Fibroblast of mammary gland (primary cell): ENCODE results near the gene ANKRD24.
"Not testable (repeated sequence)": the region's sequence is repeated elsewhere in the genome, so short reads cannot be mapped to it uniquely, and the experiment has no call there.

Experiments used
- DNase-seq: peaks from one replicate; pipeline ENCODE4 v3.0.0-alpha.2; 2010; ENCODE audit warnings: low read depth
- H3K4me3 ChIP-seq: 2 replicates; pipeline ENCODE4 v1.5.1; 2011; ENCODE audit warnings: low read depth, mild to moderate bottlenecking, low read length, moderate library complexity; ENCODE audit not compliant: control insufficient read depth
- CTCF ChIP-seq: conservative IDR thresholded peaks from 2 replicates; pipeline ENCODE4 v1.5.1; 2011; ENCODE audit warnings: low read depth, low read length, inconsistent platforms; ENCODE audit not compliant: control insufficient read depth, insufficient read depth

ANKRD24 gene

GRCh38 chr19:4213116-4213515, 30.6 kb downstream of the ANKRD24 start:
- no peak overlapping the region for H3K4me3 ChIP-seq
- no peak for TF ChIP-seq CTCF
- DNase-seq: no peak

DNA sequence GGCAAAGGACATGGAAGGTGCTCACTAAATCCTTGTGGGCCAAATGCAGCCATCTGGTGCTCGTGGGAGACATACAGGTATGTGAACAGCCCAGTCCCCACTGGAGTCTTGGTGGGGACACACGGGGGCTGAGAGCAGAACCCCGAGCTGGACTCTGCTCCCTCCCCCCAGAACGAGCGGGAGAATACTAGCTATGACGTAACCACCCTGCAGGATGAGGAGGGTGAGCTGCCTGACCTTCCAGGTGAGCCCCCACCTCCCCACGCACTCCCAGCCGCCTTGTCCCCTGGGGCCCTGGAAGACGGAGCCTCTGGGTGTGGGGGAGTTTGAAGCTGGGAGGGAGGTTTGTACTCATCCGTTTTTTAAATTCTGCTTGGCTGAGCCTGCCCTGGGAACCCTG, 33.3 kb downstream of the ANKRD24 start:
- TF ChIP-seq CTCF: no peak
- no peak for DNase-seq
- no peak overlapping the region for H3K4me3 ChIP-seq

- no peak for DNase-seq
- no peak for TF ChIP-seq CTCF
Measured at GRCh38 chr19:4216846-4217245, 34.4 kb downstream of the ANKRD24 start.

DNA sequence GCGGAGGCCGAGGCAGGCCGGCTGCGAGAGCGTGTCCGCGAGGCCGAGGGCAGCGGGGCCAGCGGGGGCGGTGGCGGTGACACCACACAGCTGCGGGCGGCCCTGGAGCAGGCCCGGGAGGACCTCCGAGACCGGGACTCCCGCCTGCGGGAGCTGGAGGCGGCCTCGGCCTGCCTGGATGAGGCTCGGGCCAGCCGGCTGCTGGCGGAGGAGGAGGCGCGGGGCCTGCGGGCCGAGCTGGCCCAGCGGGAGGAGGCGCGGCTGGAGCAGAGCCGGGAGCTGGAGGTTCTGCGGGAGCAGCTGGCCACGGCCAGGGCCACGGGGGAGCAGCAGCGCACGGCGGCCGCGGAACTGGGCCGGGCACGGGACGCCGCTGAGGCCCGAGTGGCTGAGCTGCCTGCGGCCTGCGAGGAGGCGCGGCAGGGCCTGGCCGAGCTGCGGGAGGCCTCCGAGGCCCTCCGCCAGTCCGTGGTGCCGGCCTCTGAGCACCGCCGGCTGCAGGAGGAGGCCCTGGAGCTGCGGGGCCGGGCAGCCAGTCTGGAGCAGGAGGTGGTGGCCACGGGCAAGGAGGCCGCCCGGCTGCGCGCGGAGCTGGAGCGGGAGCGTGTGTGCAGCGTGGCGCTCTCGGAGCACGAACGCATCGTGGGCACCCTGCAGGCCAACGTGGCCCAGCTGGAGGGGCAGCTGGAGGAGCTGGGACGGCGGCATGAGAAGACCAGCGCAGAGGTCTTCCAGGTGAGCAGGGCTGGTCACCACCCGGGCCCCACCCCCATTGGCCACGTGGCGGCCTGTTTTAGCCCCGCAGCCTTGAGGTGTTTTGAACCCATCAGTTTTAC, 35.2 kb downstream of the ANKRD24 start:
- TF ChIP-seq CTCF: no peak
- H3K4me3 ChIP-seq: no peak overlapping the region
- no peak for DNase-seq

More at GRCh38 chr19:4216846-4217245, 34.4 kb downstream of the ANKRD24 start:
- no peak overlapping the region for H3K4me3 ChIP-seq

DNA sequence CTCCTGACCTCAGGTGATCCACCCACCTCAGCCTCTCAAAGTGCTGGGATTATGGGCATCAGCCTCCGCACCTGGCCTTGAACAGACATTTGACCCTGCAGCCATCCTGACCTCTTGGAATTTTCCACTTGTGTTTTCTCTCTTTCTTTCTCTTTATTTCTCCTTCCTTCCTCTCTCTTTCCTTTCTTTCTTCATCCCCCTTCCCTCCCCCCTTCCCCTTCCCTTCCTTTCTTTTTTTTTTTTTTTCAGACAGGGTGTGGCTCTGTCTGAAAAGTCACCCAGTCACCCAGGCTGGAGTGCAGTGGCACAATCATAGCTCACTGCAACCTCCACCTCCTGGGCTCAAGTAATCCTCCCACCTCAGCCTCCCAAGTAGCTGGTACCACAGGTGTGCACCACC, 36.0 kb downstream of the ANKRD24 start:
- H3K4me3 ChIP-seq, DNase-seq: not testable (repeated sequence)

GRCh38 chr19:4220188-4220587, 37.7 kb downstream of the ANKRD24 start:
- no peak for DNase-seq
- no peak overlapping the region for H3K4me3 ChIP-seq
- no peak for TF ChIP-seq CTCF

DNA sequence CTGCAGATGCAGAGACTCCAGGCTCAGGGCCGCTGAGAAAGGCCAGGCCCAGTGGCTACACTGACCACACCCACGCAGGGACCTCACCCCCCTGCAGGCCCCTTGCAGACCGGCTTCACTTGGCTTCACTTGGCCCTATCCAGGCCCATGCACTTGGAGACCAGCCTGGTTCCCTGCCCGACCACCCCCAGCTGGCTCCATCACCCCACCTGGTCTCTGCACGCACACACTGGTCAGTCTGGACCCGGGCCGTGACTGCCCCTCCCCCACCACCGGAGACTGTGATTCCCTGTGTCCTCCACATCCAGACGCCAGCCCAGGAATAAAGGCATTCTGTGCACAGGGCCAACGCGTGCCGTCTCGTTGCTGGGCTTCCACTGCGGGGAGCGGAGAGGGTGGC, 42.0 kb downstream of the ANKRD24 start:
- H3K4me3 ChIP-seq: no peak overlapping the region
- TF ChIP-seq CTCF: no peak
- DNase-seq: no peak
